Measurements from ENCODE around the gene NANOS1.

Gene NANOS1, protein sequence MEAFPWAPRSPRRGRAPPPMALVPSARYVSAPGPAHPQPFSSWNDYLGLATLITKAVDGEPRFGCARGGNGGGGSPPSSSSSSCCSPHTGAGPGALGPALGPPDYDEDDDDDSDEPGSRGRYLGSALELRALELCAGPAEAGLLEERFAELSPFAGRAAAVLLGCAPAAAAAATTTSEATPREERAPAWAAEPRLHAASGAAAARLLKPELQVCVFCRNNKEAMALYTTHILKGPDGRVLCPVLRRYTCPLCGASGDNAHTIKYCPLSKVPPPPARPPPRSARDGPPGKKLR

DNA sequence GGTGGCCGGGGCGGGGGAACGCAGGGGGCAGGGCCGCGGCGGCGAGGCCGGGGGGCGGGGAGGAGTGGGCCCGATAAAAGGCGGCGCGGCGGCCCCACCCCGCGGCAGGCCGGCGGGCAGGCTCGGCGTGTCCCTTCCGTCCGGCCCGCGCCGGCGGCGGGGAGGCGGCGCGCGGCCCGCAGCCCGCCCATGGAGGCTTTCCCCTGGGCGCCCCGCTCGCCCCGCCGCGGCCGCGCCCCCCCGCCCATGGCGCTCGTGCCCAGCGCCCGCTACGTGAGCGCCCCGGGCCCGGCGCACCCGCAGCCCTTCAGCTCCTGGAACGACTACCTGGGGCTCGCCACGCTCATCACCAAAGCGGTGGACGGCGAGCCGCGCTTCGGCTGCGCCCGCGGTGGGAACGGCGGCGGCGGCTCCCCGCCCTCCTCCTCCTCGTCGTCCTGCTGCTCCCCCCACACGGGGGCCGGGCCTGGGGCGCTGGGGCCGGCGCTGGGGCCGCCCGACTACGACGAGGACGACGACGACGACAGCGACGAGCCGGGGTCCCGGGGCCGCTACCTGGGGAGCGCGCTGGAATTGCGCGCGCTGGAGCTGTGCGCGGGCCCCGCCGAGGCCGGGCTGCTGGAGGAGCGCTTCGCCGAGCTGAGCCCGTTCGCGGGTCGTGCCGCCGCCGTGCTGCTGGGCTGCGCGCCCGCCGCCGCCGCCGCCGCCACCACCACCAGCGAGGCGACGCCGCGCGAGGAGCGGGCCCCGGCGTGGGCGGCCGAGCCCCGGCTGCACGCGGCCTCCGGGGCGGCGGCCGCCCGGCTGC lies at the start of gene NANOS1:
TSS of gene NANOS1 (plus strand) at position 102 of the 808 bp plus-strand sequence. CDS start at position 190, 88 bp downstream.
- DNase-seq: no peak

DNA sequence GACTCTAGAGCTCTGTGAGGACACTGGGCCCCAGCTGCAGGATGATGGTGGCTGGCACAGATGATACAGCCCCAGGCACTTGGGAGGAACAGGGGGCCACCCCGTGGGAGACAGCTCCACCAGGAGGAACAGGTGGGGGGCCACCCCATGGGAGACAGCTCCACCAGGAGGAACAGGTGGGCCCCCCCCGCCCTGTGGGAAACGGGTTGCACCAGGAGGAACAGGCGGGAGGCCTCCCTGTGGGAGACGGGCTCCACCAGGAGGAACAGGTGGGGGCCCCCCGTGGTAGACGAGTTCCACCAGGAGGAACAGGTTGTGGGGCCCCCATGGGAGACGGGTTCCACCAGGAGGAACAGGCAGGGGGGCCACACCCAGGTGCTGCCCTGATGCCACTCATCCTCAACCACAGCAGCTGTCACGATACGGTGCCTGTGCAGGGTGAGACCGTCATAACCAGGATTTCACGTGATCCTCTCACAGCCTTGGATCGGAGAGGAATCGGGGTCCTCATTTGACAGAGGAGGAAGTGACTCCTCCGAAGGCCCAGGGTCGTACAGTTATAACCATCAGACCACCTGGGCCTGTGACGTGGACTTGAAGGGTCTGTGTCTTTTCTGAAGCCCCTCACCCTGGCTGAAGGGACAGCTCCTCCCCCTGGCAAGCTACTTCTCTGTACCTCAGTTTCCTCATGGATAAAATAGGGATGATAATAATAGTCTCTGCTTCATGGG lies 49.2 kb upstream of the NANOS1 start:
- DNase-seq: no peak

DNA sequence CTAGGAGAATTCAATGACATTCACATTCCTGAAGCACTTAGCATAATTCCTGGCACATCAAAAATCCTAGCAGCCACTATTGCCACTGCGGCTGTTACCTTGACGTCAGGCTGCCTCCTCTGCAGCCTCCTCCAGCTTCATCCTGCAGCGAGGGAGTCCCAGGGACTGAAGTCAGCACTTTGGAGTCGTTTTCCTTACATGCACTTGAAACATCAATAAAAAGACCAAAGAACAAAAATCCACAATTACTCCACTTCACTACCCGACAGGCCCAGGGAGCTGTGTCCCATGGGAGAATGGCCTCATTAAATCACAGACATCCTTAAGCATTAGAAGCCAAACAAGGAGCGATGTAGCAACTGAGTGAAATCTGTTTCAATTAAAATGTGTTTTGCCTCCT lies 48.6 kb upstream of the NANOS1 start:
- no peak for DNase-seq

DNA sequence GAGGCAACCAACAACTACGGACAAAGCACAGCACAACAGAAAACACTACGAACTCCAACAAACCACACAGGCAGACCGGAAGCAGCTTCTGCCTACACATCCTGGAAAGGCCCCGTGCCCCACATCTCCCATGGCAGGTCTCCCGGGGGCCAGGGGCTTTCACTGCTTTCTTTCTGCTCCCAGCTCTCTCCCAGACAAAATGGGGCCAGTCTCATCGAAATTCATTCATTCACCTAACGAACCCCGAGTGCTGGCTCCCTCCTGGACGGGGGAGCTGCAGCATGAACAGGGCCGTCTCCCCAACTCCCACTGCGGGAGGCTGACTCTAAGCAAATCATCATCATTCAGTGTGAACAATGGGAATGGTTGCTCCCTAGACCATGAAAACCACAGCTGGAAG lies 47.6 kb upstream of the NANOS1 start:
- no peak for DNase-seq

DNA sequence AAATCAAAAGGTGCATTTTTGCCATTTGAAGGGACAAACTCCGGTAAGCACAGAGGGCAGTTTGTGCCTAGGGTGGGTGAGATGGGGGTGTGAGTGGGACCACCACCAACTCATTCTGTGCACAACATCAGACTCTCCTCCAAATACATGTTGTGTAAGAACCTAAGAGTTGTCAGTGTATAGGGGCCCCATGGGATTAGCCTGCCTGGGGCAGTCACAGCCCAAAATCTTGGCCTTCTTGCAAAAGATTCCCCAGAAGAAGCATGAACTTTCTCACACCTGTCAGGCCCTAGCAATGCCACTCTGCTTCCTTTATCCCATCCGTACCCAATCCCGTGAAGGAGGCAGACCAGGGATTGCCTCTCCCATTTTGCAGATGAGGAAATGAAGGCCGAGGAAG lies 47.1 kb upstream of the NANOS1 start:
- no peak for DNase-seq

DNA sequence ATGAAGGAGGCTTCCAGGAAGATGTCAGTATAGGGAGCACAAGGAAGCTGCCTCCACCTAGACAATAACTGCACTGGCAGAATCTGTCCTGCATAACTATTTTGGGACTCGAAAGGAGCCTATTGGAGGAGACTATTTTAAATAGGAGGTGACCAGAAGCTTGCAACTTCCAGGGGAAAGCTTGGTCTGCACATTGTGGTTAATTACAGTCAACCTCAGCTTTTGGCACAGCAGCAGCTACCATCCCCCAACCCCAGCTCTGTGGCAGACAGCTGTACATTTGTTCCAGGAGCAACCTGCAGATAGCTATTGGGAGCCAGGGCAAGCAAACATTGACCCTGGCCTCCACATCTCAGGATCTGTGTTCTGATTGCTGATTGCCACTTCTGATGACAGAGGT lies 46.3 kb upstream of the NANOS1 start:
- DNase-seq: no peak

DNA sequence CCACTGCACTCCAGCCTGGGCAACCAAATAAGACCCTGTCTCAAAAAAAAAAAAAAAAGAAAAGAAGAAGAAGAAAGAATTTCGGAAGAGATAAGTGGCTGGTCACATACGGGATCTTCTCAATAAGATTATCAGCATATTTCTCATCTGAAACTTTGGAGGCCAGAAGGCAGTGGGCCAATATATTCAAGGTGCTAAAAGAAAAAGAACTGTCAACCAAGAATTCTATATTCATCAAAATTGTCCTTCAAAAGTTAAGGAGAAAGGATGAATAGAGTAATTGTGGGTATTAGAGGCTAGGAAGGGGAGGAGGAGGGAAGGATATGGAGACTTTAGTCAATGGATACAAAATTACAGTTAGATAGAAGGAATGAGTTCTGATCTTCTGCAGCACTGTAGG lies 43.9 kb upstream of the NANOS1 start:
- no peak for DNase-seq

DNA sequence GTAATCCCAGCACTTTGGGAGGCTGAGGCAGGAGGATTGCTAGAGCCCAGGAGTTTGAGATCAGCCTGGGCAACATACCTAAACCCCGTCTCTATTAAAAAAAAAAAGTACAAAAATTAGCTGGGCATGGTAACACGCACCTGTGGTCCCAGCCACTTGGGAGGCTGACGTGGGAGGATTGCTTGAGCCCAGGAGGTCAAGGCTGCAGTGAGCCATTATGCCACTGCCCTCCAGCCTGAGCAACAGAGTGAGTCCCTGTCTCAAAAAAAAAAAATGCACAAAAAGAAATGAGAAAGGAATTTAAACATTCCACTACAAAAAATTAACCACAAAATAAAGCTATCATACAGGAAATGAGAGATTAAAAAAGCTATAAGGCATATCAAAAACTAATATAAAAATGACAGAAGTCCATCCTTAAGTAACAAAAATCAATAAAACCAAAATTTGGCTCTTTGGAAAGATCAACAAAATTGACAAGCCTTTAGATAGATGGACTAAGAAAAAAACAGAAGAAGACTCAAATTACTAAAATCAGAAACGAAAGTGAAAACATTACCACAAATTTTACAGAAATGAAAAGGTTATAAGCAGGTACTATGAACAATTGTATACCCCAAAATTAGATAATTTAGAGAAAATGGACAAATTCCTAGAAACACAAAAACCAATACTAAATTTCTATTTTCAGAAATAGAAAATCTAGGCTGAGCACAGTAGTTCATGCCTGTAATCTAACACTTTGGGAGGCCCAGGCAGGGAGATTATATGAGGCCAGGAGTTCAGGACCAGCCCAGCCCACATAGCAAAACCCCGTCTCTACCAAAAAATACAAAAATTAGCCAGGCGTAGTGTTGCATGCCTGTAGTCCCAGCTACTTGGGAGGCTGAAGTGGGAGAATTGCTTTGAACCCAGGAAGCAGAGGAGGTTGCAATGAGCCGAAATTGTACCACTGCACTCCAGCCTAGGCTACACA lies 42.4 kb upstream of the NANOS1 start:
- no peak for DNase-seq

DNA sequence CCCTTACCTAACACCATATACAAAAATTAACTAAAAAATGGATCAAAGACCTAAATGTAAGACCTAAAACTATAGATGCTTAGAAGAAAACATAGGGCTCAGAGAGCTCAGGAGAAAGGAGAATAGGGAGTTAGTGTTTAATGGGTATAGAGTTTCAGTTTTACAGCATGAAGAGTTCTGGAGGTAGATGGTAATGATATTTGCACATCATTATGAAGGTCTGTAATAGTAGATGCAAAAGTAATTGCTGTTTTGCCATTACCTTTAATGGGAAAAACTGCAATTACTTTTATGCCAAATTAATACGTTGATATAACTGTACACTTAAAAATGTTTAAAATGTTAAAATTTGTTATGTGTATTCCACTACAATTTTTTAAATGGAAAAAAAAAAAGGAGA lies 39.2 kb upstream of the NANOS1 start:
- no peak for DNase-seq

DNA sequence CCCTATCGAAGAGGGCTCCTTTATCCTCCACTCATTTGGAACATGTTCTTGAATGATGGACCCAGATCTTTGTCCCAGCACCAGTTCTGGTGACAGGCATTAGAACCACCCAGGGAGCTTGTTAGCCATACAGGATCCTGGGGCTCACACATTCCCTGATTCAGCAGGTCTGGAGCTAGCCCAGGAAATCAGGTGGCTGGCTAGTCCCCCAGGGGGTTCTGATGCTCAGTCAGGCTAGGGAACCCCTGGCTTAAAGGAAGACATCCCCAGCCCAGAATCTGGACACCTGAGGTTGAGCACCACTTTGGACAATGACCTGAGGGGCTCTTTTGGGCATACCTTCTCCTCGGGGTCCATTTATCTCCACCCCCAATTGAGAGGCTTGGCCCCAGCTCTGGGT lies 37.0 kb upstream of the NANOS1 start:
- no peak for DNase-seq

DNA sequence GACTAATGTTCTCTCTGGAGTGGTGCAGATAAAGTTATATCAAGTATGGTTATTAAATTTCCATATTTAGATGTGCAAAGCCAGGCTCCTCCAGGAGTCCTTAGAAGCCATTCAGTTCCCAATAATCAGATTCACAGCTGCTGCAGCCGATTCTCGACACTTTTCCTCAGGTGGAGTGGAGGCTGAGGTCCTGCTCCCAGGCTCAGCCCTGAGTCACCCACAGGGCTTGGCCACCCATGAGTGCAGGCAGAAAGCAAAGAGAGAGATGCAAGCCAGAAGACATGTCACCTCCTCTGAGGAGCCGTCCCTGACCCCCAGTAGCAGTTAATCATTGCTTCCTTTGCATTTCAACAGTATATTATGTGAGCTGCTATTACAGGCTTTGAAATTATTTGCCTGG lies 36.3 kb upstream of the NANOS1 start:
- no peak for DNase-seq

DNA sequence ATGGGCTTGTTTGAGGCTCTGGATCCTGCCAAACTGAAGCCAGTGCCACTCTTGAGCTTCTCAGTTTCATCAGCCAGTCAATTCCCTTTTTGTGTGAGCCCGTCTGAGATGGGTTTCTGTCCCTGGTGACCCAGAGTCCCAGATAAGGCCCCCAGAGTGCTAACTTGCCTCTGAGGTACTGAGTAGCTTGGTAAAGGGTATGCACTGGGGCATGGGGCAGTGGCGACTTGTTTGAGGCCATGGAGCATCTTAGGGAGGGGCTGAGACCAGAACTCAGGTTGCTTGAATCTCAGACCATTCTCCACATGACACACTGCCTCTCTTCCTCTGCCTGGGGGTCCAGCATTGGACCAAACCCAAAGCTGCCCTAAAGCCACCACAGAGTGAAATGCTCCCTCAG lies 35.2 kb upstream of the NANOS1 start:
- DNase-seq: no peak

DNA sequence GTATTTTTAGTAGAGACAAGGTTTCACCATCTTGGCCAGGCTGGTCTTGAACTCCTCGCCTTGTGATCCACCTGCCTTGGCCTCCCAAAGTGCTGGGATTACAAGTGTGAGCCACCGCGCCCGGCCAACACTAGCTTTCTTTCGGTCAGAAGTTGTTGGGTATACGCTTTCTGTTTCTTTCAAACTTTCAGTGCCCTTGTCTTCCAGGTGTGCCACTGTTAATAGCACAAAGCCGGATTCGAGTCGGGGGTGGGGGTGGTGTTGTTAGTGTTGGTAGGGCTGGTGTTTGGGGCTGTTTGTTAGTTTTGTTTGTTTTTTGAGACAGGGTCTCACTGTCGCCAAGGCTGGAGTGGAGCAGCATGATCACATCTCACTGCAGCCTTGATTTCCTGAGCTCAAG lies 33.8 kb upstream of the NANOS1 start:
- no peak for DNase-seq

DNA sequence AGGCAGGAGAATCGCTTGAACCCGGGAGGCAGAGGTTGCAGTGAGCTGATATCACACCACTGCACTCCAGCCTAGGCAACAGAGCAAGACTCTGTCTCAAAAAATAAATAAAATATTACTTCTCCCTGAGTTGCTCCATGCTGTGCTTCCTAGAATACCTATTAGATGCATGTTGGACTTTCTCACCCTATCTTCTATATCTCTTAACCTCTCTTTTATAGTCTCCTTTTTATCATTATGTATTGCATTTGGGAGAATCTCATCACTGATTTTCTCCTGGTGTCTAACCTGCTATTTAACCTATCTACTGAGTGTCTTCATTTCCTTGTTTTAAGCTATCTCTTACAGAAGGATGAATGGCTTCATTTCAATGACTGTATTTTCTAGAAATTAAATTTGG lies 32.1 kb upstream of the NANOS1 start:
- DNase-seq: no peak

DNA sequence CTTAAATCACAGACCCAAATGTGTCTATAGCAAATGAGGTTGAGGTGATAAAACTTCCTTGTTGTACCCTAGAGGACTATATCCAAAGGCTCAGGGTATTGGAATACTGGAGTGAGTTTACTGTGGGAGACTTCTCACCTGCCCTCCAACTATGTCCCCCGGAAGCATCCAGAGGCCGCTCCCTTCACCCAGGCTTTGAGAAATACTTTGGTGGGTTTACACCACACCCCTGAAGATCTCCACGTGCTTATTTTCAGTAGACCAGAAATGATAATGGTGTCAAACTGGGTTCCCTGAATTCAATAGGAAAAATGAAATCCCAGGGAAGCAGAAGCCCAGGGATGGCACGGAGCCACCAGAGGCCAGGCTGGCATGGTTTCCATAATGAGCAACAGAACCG lies 31.3 kb upstream of the NANOS1 start:
- no peak for DNase-seq

DNA sequence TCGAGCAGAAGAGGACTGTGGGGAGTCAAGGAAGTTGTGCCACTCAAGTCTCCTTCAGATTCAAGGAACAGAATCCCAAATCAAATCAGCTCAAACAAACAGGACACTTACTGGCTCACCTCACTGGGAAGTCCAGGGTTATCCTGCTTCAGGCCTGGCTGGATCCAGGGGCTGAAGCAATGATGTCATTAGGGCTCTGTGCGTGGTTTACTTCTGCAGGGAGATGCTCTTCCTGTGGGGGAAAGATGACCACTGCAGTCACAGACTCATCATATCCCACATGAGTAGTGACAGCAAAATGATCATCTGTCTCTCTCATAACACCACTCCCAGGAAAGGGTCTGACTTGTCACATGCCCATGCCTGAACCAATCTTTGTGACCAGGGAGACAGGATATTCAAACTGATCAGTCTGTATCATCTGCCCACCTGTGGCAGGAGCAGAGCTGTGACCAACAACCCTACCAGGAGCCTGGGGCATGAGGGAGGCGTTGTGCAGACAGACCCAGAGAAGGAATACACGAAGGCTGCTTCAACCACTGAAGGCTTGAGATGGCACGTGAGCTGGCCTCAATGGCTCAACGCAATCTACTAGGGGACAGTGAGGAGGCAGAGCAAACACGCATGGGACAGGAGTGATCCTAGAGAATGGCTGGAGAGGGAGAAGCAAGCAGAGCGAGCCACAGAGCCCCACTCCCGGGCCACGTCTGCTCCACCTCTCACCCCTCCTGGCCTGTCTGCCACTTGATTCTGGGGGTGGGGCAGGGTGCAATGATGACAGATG lies 27.6 kb upstream of the NANOS1 start:
- DNase-seq: no peak

DNA sequence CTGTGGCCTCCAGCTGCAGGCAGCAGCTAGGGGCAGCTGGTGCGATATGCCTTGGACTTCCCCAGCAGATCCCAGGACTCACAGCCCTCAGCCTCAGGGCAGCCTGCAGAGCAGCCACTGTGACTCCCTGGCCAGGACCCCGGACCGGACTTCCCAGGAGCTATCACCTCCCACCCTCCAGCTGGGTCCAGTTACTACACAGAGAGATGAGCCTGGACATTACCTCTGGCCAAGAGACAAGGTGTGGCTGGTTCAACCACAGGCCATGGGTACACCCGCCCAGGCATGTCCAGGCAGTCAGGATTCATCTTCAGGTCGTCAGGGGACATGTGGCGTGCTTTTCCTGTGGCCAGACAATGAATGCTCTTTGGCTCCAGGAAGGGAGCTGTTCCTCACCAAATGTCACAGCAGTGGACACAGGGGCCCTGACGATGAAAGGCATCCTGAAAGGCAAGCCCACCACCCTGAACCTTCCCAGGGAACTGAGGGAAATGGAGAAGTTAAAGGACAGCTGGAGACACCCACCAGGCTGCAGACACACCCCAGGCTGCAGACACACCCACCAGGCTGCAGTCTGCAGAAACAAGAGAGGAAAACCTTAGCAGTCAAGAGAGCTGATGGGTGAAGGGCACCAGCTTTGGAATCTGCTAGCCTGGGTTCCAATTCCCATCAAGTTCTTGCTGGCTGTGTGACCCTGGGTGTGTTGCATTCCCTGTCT lies 25.8 kb upstream of the NANOS1 start:
- no peak for DNase-seq

DNA sequence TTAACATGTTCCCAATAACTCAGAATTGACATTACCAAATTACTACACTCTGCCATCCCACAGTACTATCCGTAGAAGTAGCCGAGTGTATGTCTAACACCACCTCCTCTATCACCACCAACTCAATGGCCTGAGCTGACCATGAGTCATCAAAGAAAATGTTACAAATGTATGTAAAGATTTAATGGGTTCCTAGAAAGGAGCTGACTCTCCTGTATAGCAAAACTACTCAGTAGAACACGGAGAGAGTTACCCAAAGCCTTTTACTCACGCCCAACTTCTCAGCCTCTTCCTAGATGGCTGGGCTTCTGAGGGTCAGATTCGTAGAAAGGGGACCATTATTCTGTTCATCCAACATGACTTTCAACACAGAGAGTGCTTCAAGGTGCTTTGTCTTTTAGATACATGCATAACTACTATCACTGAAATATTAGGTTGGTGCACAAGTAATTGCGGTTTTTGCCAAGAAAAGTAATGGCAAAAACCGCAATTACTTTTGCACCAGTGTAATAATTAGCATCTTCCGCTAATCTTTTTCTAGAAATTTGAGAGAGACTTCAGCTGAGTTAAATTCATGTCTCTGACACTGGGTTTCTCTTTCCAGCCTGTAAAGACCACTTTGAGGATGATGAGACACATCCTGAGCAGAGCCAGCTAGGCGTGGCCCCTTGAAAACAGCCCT lies 24.0 kb upstream of the NANOS1 start:
- DNase-seq: no peak

DNA sequence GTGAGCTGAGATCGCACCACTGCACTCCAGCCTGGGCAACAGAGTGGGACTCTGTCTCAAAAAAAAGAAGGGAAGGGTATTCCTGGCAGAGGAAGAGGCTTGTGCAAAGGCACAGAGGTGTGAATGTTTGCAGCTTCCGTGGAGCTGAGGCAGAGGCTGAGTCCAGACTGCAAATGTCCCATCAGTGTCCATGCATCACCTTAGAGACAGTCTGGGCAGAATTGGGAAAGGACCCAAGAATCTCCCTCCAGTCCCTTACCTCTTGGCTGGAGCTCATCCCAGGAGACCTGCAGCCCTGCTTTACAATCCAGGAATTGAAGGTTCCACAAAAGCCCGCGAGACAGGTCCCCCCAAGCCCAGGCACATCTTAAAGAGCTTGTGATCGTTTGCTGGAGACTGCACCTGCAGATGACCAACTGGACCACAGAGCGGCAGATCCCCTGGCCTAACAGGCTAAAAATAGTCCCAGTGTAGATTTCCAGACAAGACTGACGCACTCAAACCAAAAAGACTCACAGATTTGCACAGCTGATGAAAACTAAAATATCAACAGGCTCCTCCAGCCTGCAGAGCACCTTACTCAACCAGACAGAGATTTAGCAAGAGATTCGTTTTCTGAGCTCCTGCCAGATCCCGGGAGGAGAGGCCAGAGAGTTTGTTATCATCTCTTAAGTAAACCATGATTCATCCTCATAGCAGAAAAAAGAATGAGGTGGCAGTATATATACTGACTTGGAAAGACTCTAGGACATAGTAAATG lies 22.9 kb upstream of the NANOS1 start:
- DNase-seq: no peak

DNA sequence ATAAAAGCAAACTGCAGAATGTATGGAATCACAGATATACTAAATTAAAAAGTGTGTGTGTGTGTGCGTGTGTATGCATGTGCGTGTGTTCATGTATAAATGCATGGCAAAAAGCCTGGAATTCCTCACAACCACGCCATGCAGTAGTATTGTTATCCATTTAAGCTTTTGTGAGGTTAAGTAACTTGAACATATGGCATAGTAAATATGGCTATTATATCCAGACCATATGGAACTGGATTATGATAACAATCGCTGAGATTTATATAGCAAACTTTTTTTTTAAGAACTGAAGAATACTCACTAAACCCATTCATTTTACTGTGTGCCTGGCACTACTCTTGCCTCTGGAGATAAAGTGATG lies 22.3 kb upstream of the NANOS1 start:
- no peak for DNase-seq
